Stimulated activated CD8-positive, alpha-beta memory T cell treated with anti-CD3 and anti-CD28 coated beads, Interleukin-15, amount 100 ng/mL, for 1 hour (primary cell): ENCODE data around the gene NWD2.

Source experiments
- DNase-seq: peaks from one replicate; pipeline ENCODE4 v3.0.0-alpha.2; 2020; ENCODE audit warnings: low read depth

The NWD2 gene

DNA sequence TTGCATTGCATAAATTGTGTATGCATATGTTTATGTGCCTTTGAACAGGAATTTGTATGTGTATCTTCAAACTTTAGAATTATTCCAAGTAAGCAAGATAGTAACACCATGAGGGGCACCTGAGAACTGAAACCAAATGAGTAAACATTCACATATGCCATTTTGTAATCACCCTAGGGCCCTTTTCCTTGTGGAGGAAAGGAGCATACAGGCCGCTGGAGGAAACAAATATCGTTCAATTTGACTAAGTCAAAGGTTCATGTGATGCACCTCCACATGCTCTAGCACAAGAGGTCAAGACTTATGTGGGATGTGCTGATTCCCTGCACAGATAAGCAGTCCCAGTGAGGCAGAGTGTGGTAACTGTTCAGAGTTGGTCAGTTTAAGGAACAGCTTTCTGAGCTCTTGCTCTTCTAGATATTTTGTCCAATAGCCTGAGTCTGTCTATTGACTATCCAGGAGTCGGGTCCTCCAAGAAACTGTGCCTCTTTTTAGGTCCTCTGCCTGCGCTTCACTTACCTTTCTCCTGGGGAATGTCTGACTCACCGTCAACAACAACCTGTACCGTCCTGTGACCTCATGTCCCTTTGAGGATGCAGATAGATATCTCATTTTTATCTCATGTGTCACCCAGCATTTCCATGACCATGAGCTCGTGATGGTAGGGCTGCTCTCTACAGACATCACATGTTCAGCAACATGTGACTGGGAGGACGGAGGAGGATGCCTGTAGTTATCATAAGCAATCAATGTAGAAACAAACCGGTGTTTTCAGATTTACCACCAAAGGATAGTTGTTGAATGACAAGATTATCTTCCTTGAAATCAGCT is 196.9 kb downstream of the NWD2 start:
- DNase-seq: no peak

DNA sequence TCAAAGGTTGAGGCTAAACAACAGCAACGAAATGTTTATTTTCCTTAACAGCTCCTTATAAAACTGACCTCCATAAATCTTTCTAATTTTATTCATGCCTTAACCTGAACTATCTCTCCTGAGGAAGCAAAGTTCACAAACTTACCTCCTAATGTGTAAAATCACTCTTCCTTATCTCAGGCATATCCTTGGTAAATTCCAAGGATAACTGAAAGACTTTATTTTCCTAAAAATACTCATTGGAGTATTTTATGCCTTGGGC is 197.4 kb downstream of the NWD2 start:
- DNase-seq: no peak

DNA sequence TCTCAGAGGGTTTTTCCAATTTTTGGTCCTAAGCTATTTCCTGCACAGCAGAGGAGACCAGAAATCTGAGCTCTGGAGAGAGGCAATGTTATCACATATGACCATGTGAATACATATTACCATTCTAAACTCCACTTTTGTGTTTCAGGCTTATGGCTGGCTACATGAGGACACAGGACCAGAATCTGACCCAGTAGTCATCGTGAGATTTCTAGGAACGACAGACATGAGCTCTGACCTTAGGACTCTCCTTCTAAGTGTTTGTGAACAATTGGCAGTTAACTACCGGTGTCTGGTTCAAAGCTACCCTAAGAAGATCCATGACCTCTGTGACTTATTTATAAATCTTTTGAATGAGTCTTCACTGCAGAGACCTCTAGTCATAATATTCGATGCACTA is 198.6 kb downstream of the NWD2 start:
- no peak for DNase-seq

DNA sequence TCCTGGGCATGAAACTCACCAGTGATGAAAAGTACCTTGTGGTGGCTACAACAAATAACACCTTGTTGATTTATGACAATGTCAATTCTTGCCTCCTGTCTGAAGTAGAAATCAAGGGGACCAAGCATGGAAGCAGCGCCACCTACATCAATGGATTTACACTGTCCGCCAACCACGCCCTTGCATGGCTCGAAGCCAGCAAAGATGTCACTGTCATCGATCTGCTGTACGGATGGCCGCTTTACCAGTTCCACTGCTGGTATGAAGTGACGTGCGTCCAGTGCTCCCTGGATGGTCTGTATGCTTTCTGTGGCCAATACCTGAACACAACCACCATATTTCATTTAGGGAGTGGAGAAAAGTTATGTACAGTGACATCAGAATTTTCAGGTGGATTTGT is 200.5 kb downstream of the NWD2 start:
- no peak for DNase-seq

DNA sequence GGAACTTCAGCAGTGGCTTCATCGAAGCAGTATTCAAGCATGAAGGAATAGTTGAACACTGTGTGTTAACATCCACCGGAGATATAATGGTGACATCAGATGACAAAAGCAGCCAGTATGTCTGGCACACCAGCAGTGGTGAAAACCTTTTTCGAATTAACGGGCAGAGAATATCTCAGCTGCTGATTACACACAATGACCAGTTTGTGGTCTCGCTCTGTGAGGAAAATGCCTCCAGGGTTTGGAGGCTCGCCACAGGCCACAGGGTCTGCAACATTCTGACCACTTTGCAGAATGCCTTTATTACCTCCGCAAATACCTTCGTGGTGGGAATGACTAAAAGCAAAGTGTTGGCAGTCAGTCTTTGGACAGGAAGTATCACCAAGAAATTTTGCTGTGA is 201.5 kb downstream of the NWD2 start:
- DNase-seq: no peak

DNA sequence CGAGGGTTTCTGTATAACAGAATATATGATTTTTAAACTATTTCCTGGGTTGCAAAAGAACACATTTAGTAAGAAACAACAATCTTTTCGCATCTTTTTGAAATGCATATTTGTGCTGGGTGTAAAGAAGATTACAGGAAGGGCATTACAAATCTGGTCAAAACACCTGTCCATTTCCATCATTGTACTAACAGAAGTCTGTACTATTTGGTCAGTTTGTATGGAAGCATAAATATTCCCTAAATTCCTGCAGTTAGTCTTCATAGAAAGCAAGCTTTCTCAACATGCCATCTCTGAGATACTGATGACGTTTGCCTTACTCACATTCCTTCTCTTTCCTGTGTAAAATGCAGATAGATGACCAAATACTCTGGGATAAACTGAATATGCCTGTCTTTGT is 203.3 kb downstream of the NWD2 start:
- no peak for DNase-seq

DNA sequence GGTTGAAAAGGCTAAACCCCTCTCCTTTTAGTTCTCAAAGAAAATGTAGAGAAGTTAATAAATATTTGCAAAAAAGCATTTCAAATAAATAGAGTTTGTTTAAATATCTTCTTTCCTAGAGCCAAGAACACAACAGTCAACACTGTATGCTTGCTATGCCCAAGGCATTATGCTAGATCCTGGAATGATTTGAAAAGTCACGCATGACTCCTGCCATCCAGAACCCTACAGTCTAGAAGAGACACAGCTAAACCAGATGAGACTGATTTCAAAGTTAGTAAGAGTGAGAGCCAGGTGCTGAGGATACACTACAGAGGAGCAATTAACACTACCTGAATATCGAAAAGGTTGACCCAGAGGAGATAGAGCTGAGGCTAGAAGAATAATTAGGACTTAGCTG is 205.8 kb downstream of the NWD2 start:
- DNase-seq: no peak

DNA sequence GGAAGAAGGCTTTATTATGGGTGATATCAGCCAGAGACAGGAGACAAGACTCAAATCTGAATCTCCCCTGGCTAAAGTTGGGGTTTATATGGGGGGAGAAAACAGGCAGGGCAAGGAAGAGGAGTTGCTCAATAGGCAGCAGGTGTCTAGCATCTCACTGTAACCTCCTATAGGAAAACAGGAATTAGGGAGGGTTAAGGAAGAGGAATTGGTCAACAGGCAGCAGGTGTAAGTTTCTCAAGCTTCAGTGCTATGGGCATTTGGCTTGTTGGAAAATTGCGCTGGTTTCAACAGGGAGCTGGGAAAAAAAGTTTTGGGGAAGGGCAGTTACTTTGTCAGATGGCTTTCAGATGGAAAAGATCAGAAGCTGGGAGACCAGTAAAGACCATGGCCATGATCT is 206.4 kb downstream of the NWD2 start:
- no peak for DNase-seq

DNA sequence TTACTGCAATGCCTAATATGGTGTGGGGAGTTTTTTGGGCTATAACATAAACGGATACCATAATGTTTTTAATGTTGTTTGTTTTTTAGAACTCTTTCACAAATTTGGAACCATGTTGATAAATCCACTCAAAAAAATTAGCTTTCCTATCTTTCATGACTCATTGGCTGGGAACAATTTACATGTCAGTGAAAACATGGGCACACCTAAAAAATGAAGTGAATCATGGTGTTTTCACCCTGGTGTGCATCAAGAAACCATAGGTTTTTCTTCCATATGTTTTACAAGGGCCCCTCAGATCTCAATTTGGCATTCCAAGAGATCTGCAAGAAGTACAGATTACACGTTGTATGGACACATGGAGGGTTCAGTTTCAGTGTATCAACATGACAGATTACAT is 207.1 kb downstream of the NWD2 start:
- DNase-seq: no peak

DNA sequence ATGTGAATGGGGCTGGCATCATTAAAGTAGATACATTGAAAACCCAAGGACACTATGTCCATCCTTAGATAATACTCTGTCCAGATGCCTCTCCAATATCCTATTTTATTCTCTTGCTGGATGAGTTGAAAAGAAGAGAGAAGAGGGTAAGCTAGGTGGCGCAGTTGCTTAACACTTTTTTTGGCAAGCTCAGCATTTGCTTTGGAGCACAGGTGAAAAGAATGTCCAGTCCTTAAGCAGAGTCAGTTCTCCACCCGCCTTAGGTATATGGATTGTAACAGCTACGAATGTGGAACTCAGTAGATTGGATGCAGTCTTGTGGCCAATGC is 208.4 kb downstream of the NWD2 start:
- no peak for DNase-seq

DNA sequence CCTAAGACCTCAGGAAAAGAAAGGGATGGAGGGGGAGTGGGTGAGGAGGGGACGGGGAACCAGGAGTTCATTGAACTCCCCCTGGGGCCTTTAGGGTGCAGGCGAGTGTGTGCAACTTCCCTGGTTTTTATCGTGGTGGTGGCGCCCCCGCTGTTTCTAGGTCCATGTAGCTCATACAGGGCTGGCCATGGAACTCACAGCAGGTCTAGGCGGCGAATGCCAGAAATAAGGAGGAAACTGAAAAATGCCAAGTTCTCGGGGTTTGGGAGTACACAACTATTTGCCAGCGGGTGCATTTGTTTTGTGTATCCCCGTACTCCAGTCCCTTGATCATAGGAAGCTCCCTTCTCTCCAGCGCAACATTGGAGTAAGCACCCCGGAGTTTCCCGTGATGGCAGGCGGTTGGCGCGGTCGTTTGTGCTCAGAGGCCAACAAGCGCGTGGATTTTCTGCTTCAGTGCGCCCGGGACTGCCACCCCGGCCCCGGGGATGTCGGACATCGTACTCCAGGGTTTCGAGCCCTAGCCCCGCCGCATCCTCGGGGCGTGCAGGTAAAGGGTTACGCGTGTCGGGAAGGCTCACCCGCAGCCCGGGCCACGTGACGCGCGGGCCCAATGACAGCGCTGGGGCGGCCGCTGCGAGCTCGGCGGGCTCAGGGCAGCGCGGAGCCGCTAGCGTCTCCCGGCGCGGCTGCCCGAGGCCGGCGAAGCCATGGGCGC is 208.9 kb downstream of the NWD2 start:
- DNase-seq: no peak

DNA sequence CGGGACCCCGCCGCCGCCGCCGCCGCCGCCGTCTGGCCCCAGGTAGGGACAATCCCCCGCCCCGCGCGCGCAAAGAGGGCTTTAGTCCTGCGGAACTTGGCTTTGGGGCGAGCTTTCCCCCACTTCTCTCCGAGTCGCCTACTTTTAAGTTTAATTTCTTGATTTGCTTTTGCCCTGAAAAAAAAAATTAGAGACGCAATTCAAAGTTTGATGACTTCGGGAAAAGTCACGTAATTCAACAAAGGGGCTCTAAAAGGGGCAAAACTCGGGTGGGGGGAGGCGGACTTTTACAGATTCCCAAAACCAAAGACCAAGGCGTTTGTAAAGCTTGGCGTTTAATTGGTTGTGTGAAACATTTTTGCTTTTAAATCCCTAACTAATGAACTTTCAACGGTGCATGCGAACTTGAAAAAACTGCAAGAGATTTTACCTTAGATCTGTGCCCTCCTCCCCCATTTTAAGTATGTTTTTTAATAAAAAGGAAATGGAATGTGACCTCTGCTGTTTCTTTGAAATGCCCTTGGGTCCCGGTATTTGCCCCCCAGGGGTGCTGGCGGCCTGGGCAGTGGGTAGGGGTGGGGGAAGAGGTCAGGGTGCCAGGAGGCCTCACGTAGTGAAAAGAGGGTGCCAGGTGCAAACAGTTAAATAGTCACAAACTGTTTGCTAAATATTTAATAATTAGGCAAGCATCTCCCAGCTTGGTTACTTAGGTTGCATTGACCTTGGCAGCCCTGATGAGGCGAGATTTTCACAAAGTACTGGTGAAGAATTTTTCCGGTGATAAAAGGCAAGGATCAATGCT is 209.7 kb downstream of the NWD2 start:
- no peak for DNase-seq

DNA sequence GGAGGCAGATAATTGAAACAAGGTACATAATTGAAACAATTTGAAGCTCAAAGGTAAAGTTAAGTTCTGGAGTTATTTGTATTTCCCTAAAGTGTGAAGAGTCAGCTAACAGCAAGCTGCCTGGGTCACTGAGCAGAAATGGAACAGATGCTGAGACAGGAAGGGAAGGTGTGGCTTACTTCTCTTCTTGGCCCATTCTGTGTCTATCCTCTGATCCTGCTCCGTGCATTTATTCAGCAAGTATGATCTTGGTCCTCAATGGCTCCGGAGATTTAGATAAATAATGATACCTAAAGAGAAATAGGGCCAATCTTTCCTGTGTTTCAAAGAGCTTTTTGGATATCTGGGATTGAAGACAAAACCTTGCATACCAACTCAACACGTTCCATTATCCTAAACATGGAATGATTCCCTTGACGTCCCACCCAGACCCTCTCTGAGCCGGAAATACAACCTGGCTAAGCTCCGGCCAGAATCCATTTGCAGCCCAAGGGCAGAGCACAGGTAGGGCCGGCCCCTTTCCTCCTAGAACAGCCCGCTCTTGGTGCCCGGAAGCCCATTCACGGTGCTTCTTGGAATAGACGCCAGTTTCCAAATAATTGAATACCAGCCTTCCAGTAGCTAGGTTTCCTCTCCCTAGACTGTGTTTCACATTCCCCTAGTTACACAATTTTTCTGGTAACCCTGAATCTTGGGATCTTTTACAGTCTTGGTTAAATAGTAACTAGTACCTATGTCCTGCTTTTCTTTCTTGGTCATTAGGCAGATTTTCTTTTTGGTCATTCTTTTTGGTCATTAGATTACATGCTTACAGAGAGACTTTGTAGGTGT is 211.0 kb downstream of the NWD2 start:
- no peak for DNase-seq

DNA sequence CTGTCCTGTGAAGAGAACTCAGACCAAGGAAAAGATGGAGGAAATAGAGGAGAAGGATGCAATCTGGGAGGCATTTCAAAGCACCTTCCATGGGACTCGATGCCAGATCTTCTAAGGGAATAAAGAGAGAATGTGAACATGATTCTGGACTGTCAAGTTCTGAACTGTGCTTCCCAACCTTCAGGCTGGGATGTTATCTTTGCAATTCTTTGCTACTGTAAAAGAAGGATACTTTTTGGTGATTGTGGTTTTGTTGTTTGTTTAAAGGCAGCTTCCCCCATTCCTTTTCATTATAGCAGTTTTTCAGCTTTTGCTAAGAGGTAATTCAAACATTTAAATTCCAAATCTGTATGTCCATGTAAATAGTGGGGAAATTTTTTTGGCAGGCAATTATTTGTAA is 217.3 kb downstream of the NWD2 start:
- no peak for DNase-seq

DNA sequence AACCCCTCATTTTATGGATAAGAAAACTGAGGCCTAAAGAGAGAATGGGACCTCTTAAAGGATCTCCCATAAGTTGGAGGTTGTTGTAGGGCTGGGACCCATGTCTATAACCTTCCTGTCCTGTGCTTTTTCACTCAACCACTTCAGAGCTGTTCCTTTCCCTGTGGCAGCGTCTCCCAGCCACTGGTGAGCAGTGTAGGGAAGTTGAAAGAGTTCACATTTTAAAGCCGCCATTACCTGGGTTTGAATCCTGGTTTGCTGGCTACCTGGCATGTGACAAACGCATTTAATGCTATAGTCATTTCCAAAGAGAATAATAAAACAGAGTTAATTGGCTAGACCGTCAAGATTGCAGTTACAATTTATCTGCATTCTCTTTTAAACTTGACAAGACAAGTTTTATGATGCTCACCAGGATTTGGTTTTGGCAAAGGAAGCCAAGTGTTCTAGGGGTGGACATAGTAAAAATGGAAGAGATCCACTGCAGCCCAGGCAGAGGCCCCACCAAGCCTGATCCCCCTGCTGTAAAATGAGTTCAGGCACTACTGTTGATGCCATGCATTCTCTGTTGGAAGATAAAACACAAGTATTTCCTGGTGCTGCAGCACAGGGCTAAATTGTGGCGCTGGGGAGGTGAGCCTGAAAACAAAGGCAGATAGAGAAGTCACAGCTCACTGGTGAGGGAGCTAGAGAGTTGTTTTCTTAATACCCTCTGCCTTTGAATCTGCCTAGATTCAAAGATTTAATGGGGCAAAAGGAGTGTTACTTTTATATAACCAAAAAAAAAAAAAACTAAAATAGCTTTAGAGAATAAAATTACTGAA is 218.7 kb downstream of the NWD2 start:
- DNase-seq: no peak

DNA sequence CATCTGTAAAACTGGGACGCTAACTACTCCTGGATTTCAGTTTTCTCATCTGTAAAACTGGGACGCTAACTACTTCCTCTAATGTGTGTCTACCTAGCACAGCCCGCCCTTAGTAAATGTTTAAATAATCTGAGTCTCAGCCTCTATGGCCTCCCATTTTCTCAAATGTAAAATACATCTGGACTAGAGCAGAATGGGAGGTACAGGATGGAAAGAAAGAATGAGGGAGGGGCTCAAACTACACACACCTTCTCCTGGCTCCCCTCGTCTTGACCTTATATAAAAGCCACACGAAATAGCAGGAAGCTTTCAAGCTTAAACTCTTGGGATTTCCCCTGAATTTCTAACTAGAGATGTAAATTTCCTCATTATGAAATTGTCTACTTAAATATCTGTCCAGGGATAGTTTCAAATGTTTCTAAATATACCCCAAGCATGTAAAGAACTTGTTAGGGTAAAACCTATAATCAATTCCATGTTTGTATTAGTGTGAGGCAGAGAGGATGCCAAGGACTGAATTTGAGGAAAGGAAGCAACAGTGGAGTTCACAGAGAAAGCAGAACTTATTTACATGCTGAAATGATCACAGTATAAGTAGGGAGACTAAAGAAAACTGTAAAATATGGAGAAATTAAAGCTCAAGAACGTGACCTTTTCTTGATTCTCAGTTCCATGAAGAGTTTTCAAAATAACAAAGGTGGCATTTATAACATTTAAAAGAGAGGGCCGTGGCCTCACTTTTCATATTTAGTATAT is 220.0 kb downstream of the NWD2 start:
- DNase-seq: no peak

DNA sequence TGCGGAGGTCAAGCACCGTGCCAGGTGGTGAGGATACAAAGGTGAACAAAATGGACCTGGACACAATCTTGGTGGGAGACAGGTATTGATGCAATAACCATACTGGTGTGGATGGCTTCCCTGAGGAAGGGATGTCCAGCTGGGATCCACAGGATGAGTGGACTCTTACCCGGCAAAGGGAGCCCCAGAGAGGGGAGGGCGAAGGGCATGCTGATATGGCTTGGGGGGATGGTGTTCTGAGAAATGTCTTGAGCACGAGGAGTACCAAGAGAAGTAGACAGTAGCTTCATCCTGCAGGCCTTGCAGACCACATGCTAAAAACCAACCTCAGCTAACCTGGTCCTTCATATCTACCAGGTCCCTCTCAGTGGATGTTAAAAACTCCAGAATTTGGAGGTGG is 220.8 kb downstream of the NWD2 start:
- DNase-seq: no peak

DNA sequence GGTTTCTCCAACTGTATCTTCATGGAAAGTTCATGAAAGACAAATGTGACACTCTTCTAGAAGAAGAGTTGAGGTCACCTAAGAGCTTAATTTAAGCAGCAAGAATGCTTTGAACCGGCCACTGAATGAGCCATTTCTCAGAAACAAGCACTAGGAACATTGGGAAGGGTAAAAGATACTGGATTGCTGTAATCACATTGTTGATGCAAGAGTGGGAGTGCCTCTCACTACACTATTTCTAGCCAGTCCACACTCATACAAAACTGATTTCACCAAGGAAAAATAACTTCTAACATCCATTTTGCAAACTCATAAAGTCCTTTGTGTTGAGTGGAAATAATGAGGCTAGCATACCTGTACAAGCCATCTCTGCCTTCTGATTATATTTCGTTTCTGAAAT is 221.3 kb downstream of the NWD2 start:
- DNase-seq: no peak

DNA sequence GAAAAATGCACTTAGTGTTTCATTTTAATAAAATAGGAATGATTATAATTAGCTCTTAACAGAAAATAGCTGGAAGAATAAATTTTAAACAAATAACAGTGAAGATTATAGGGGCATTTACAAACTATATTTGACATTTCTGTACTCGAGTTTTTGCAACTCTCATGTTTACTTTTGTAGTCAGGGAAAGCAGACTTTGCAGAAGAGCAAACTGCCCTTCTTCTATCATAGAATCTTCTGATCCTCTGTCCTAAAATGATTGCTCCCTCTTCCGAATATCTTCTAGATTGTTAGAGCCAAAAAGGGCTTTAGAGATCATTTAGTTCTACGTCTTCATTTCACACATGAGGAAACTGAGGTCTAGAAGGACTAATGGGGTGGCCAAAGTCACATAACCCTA is 222.7 kb downstream of the NWD2 start:
- no peak for DNase-seq

DNA sequence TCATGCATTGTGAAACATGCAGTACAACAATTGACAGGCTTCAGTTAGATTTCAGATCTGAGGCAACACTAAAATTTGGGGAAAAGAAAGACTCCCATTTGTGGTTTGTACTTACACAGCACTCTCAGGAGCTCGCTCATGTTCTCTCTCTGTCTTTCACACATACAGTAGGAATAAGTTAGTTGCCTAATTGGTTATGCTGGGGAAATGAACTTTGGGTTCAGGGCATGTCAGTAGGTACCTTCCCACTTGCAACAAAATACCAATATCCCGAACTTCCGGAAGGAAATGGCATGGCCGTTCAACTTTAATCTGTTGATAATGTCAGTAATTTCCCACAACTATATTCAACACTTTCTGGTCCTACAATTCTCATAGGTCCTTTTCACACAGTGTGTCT is 223.3 kb downstream of the NWD2 start:
- no peak for DNase-seq

DNA sequence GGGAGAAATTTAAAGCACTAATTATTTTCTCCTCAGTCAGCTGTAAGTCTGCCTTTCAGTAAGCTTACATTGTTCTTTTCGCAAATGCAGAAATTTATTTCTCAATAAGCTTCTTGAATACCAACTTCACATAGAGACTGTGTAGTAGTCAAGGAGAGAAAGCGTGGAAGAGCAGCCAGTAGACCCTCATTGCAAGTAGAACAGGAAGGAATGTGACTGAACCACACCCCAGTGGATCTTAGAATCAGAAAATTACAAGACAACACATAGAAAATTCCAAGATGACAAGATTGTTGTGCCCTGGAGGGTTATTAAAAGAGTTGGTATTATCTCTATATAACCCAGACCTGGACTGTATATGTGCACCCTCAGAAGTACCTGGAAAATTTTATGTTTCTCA is 224.7 kb downstream of the NWD2 start:
- DNase-seq: no peak
